NCI-H2107 treated with DMSO at 0.1 percent for 48 hours (cell line): ENCODE data around the gene FOXO6.
A peak's percentile ranks its signal among the peaks of the same experiment; 100 is the strongest.

Source experiments
- DNase-seq: peaks from one replicate; lab custom pipeline; 2025; ENCODE audit not compliant: unreplicated experiment; lab: John Stamatoyannopoulos, UW

FOXO6 gene

GRCh38 chr1:41397020-41397419 is 35.8 kb downstream of the FOXO6 start:
- no peak for DNase-seq

- no peak for DNase-seq
Measured at GRCh38 chr1:41397753-41398330, 36.6 kb downstream of the FOXO6 start.

GRCh38 chr1:41399145-41399795 is 38.0 kb downstream of the FOXO6 start:
- peak; percentile 54 for DNase-seq

GRCh38 chr1:41400225-41400624 is 39.0 kb downstream of the FOXO6 start:
- no peak for DNase-seq

GRCh38 chr1:41401899-41402298 is 40.7 kb downstream of the FOXO6 start:
- no peak for DNase-seq

- no peak for DNase-seq
Measured at GRCh38 chr1:41404308-41404761, 43.1 kb downstream of the FOXO6 start.

GRCh38 chr1:41407664-41408252 is 46.5 kb downstream of the FOXO6 start:
- DNase-seq: no peak

GRCh38 chr1:41408691-41409090 is 47.5 kb downstream of the FOXO6 start:
- DNase-seq: no peak

- no peak for DNase-seq
Measured at GRCh38 chr1:41409825-41410224, 48.6 kb downstream of the FOXO6 start.

- no peak for DNase-seq
Measured at GRCh38 chr1:41410462-41410861, 49.2 kb downstream of the FOXO6 start.

- no peak for DNase-seq
Measured at GRCh38 chr1:41411229-41411628, 50.0 kb downstream of the FOXO6 start.

GRCh38 chr1:41412748-41413147 is 51.5 kb downstream of the FOXO6 start:
- DNase-seq: no peak

- DNase-seq: no peak
Measured at GRCh38 chr1:41413748-41414281, 52.6 kb downstream of the FOXO6 start.

- DNase-seq: no peak
Measured at GRCh38 chr1:41414296-41414695, 53.1 kb downstream of the FOXO6 start.

GRCh38 chr1:41414716-41415306 is 53.6 kb downstream of the FOXO6 start:
- no peak for DNase-seq

- DNase-seq: no peak
Measured at GRCh38 chr1:41416081-41416480, 54.8 kb downstream of the FOXO6 start.

- peak; percentile 50 for DNase-seq
Measured at GRCh38 chr1:41416552-41417334, 55.5 kb downstream of the FOXO6 start.

GRCh38 chr1:41417335-41417682 is 56.1 kb downstream of the FOXO6 start:
- DNase-seq: no peak

- DNase-seq: no peak
Measured at GRCh38 chr1:41417746-41418145, 56.5 kb downstream of the FOXO6 start.

- peak; percentile 71 for DNase-seq
Measured at GRCh38 chr1:41418857-41419583, 57.8 kb downstream of the FOXO6 start.
